NB4 (cell line): ENCODE measurements around the gene NRAS.

Source experiments
- CTCF ChIP-seq: IDR thresholded peaks from one replicate; pipeline ENCODE4 v1.5.1; 2012; ENCODE audit warnings: low read depth, low read length
- MAX ChIP-seq: IDR thresholded peaks from 2 replicates; pipeline ENCODE4 v1.6.1; 2011; ENCODE audit warnings: low read depth, low read length
- MYC ChIP-seq: IDR thresholded peaks from 2 replicates; pipeline ENCODE4 v1.6.1; 2011; ENCODE audit warnings: low read depth, low read length
- POLR2A ChIP-seq: IDR thresholded peaks from 2 replicates; pipeline ENCODE4 v1.6.1; 2011; ENCODE audit warnings: mild to moderate bottlenecking; ENCODE audit not compliant: insufficient read length; ENCODE audit errors: extremely low read depth

- TF ChIP-seq POLR2A (no peak), MAX (no peak), CTCF (no peak), MYC (no peak)
Observed at GRCh38 chr1:114691061-114691460, 25.5 kb downstream of the NRAS start.
